HCT116 (cell line): ENCODE data around the gene SIDT1. TPM values are rescaled to one million over a fixed set of nuclear protein-coding genes. Genes with fewer than 3 reads are reported as not detected.

Experiments
- ATAC-seq: fragments of 200-7000 bp; cut with Tn5 transposase; 2 replicates; pipeline ENCODE4 v1.9.1; 2020; ENCODE audit warnings: mild to moderate bottlenecking, moderate library complexity
- BruUV-seq: library from RNA; stranded (reverse); fragments of 400-500 nt; replicated peaks from 2 replicates; lab custom pipeline; 2021; lab: Mats Ljungman, UMichigan
- CTCF ChIA-PET: fragments of 300-600 bp; sonication (Branson Sonifier 250); formaldehyde crosslinking; loops from one replicate; lab custom pipeline; 2021; ENCODE audit warnings: antibody characterized with exemption; lab: Charles Lee
- POLR2A ChIA-PET: fragments of 300-600, 350-600 bp; sonication (Branson Sonifier 250); formaldehyde crosslinking; loops from one replicate; lab custom pipeline; 2021; ENCODE audit warnings: antibody characterized with exemption; lab: Charles Lee
- RAD21 ChIA-PET, 2 experiments: fragments of 300-600 bp; sonication (Branson Sonifier 250); formaldehyde crosslinking; loops; one replicate each; lab custom pipeline; 2023; ENCODE audit warnings: low total read pairs in 2 of 2; ENCODE audit not compliant: uncharacterized antibody in 2 of 2, unreplicated experiment in 2 of 2, low non-redundant PET in 1 of 2; lab: Charles Lee
- DNase-seq: peaks from one replicate; pipeline ENCODE4 v3.0.0-alpha.2; 2010; ENCODE audit warnings: low read depth, low spot score
- H2AFZ ChIP-seq: fragments of 200-600 bp; shearing (Covaris generic), sonication (generic); 2 replicates; pipeline ENCODE4 v1.6.1; 2017; ENCODE audit warnings: low read depth, mixed run types, mixed read lengths, antibody characterized with exemption, low read length; ENCODE audit not compliant: poor library complexity, severe bottlenecking
- H3K27ac ChIP-seq: 2 replicates; pipeline ENCODE4 v1.5.1; 2012; ENCODE audit warnings: low read depth, low read length
- H3K27me3 ChIP-seq: fragments of 200-600 bp; sonication (generic); 2 replicates; pipeline ENCODE4 v1.6.1; 2016; ENCODE audit warnings: mixed run types, low read length, mixed read lengths; ENCODE audit not compliant: insufficient read depth
- H3K36me3 ChIP-seq, 2 experiments: fragments of 200-500 bp in 1 of 2; fragments of 200-600 bp in 1 of 2; sonication (Bioruptor generic) in 1 of 2; sonication (generic) in 1 of 2; 2 replicates each; pipeline versions ENCODE4 v1.5.1 to v1.6.1; 2014 to 2016; ENCODE audit warnings: low read length in 2 of 2, inconsistent platforms in 1 of 2, mixed read lengths in 1 of 2, mixed run types in 1 of 2; ENCODE audit not compliant: insufficient read depth in 2 of 2, control insufficient read depth in 1 of 2
- H3K4me1 ChIP-seq, 2 experiments: fragments of 200-600 bp in 1 of 2; sonication (generic) in 1 of 2; 2 replicates each; pipeline versions ENCODE4 v1.5.1 to v1.6.1; 2012 to 2017; ENCODE audit warnings: low read length in 2 of 2, inconsistent platforms in 1 of 2, mild to moderate bottlenecking in 1 of 2, mixed read lengths in 1 of 2, mixed run types in 1 of 2, moderate library complexity in 1 of 2; ENCODE audit not compliant: insufficient read depth in 2 of 2, control insufficient read depth in 1 of 2
- H3K4me2 ChIP-seq: fragments of 200-600 bp; sonication (generic); 2 replicates; pipeline ENCODE4 v1.6.1; 2017; ENCODE audit warnings: mixed run types, low read length, mixed read lengths
- H3K4me3 ChIP-seq, 2 experiments: fragments of 200-600 bp in 1 of 2; sonication (generic) in 1 of 2; replicated peaks in 1 of 2; 2 replicates each; pipeline ENCODE4 v1.5.1; 2011 to 2016; ENCODE audit warnings: low read length in 2 of 2, control low read depth in 1 of 2, low read depth in 1 of 2, mild to moderate bottlenecking in 1 of 2, mixed read lengths in 1 of 2, mixed run types in 1 of 2
- H3K79me2 ChIP-seq: fragments of 200-600 bp; sonication (generic); 2 replicates; pipeline ENCODE4 v1.6.1; 2017; ENCODE audit warnings: mild to moderate bottlenecking, mixed run types, low read length, moderate library complexity, mixed read lengths; ENCODE audit not compliant: insufficient read depth
- H3K9ac ChIP-seq: fragments of 200-600 bp; sonication (generic); 2 replicates; pipeline ENCODE4 v1.6.1; 2016; ENCODE audit warnings: low read length, mixed read lengths
- H3K9me2 ChIP-seq: fragments of 200-600 bp; sonication (generic), shearing (Covaris generic); 2 replicates; pipeline ENCODE4 v1.6.1; 2017; ENCODE audit warnings: mixed run types, mild to moderate bottlenecking, moderate library complexity; ENCODE audit not compliant: insufficient read depth
- H3K9me3 ChIP-seq, 2 experiments: fragments of 200-500 bp in 1 of 2; fragments of 200-600 bp in 1 of 2; sonication (Bioruptor generic) in 1 of 2; sonication (generic) in 1 of 2; 2 replicates each; pipeline ENCODE4 v1.6.1; 2014 to 2017; ENCODE audit warnings: low read length in 2 of 2, mixed read lengths in 2 of 2, inconsistent platforms in 1 of 2, low read depth in 1 of 2, mild to moderate bottlenecking in 1 of 2, mixed run types in 1 of 2, moderate library complexity in 1 of 2; ENCODE audit not compliant: control insufficient read depth in 1 of 2, insufficient read depth in 1 of 2
- H4K20me1 ChIP-seq: fragments of 200-600 bp; sonication (generic), shearing (Covaris generic); 2 replicates; pipeline ENCODE4 v1.6.1; 2017; ENCODE audit warnings: mixed run types, mild to moderate bottlenecking, moderate library complexity; ENCODE audit not compliant: insufficient read depth
- ELF1 ChIP-seq: IDR thresholded peaks from 2 replicates; pipeline ENCODE4 v1.6.1; 2012; ENCODE audit warnings: low read depth, borderline replicate concordance
- EZH2 ChIP-seq: fragments of 200-600 bp; sonication (generic); IDR thresholded peaks from 2 replicates; pipeline ENCODE4 v1.6.1; 2017; ENCODE audit warnings: antibody characterized with exemption, mixed run types
- JUND ChIP-seq: IDR thresholded peaks from 2 replicates; pipeline ENCODE4 v1.6.1; 2012
- MAX ChIP-seq: IDR thresholded peaks from 2 replicates; pipeline ENCODE4 v1.6.1; 2012
- POLR2A ChIP-seq: IDR thresholded peaks from 2 replicates; pipeline ENCODE4 v1.7.0; 2011; ENCODE audit warnings: borderline replicate concordance; ENCODE audit not compliant: insufficient read depth, insufficient read length; ENCODE audit errors: extremely low read depth
- POLR2AphosphoS5 ChIP-seq: IDR thresholded peaks from 2 replicates; pipeline ENCODE4 v1.6.1; 2011; ENCODE audit warnings: mild to moderate bottlenecking, low read depth, low read length, moderate library complexity
- REST ChIP-seq: IDR thresholded peaks from 2 replicates; pipeline ENCODE4 v1.6.1; 2012; ENCODE audit warnings: low read depth
- SRF ChIP-seq: IDR thresholded peaks from 2 replicates; pipeline ENCODE4 v1.6.1; 2012; ENCODE audit warnings: low read depth
- TCF7L2 ChIP-seq: IDR thresholded peaks from 2 replicates; pipeline ENCODE4 v1.7.0; 2011; ENCODE audit warnings: borderline replicate concordance, inconsistent platforms; ENCODE audit not compliant: insufficient read depth, insufficient read length; ENCODE audit errors: extremely low read depth
- ZFX ChIP-seq: fragments of 450-650 bp; IDR thresholded peaks from 2 replicates; pipeline ENCODE4 v1.6.1; 2017
- ZNF274 ChIP-seq: fragments of 200-500 bp; sonication (Bioruptor generic); IDR thresholded peaks from 2 replicates; pipeline ENCODE4 v1.6.1; 2014; ENCODE audit warnings: mild to moderate bottlenecking, low read depth, low read length, inconsistent platforms
- intact Hi-C: fragments of 100-400 bp; cut with micrococcal nuclease; formaldehyde crosslinking; loops from 2 replicates; pipeline ENCODE4 v1.10.0; 2022
- total RNA-seq: library from RNA; stranded (reverse); gene quantifications from one replicate; pipeline ENCODE4 v1.2.1, GENCODE V29; 2021; ENCODE audit not compliant: unreplicated experiment

SIDT1 gene
- total RNA-seq, 1 experiment from 2014 or later, result not detected

DNA sequence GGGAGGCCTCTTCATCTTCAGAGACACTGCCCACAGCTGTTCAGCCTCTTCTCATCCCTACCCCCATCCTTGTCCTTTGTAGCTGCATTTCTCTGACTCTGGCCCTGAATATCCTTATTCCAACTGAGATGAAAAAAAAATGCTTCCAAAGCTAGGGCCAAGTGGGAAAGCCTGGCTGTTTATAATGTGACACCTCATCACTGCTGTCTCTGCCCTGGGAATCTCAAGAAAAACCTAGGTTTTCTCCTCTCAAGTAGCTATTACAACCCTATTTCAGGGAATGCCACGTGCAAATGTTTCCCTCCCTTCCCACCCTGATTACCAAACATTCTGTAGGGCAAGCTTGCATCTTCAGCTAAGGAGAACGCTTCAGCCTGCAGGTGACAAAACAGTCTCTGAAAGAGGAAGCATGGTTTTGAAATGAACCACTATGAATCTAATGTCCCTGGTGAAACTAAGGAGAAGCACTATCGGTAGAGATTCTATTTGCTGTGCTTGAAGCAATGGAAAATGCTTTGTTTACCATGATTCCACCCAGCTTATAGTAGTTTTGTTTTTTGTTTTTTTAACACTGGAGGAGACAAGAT lies 98.7 kb downstream of the SIDT1 start:
- Histone ChIP-seq H3K27ac (no peak overlapping the region), H3K9ac (no peak overlapping the region), H3K4me2 (no peak overlapping the region), H3K4me3 (no peak overlapping the region), H3K36me3 (no peaks in the 10 kb centered on the region), H2AFZ (no peak overlapping the region), H3K27me3 (no peaks in the 10 kb centered on the region), H4K20me1 (no peaks in the 10 kb centered on the region), H3K4me1 (peaks cover 0 to 9% of the 10 kb centered on the region in 2 experiments; a peak in 1 of 4 replicates), H3K79me2 (no peaks in the 10 kb centered on the region), H3K9me3 (no peaks in the 10 kb centered on the region), H3K9me2 (no peaks in the 10 kb centered on the region)
- BruUV-seq, result no TSS peak
- ChIA-PET RAD21 (no interaction called here), CTCF (interaction anchor here (0.8 to 2.0 kb wide), 2 partner anchors 53 to 114 kb away, joined by 3 to 4 read pairs; no protein-coding TSS in a partner anchor), POLR2A (no interaction called here)
- ATAC-seq (no peak), DNase-seq (no peak)
- intact Hi-C loops, result no loop called here
- TF ChIP-seq POLR2A (no peak), POLR2AphosphoS5 (no peak)

DNA sequence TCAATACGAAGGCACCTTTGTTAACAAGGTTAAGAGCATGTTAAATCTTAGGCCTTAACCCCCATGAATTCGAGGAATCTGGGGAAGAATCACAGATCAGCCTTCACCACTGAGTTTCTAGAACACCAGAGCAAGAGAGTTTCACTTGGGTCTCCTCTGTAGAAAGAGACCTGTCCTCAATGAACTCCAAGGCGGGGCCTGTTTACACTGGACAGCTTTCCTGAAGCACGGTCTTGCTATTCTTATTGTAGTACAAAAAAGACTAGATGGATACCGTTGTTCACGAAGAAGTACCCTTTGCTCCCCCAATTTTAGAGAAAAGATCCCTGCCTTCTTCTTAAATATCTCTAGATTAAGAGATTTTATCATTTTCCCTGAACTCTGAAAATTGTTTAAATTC lies 99.2 kb downstream of the SIDT1 start:
- H3K4me2 ChIP-seq, result no peak overlapping the region
- no peak overlapping the region for H3K9ac ChIP-seq
- H3K79me2 ChIP-seq, result no peaks in the 10 kb centered on the region
- no TSS peak for BruUV-seq
- no peaks in the 10 kb centered on the region for H3K9me3 ChIP-seq
- no peaks in the 10 kb centered on the region for H3K9me2 ChIP-seq
- no peak overlapping the region for H3K4me3 ChIP-seq
- H2AFZ ChIP-seq, result no peak overlapping the region
- peaks cover 0 to 6% of the 10 kb centered on the region in 2 experiments; a peak in 1 of 4 replicates for H3K4me1 ChIP-seq
- DNase-seq, result no peak
- CTCF ChIA-PET, result interaction anchor here (2.0 kb wide), 1 partner anchor 54 kb away, joined by 4 read pairs; no protein-coding TSS in a partner anchor
- RAD21 ChIA-PET, result no interaction called here
- intact Hi-C loops, result no loop called here
- H3K27ac ChIP-seq, result no peak overlapping the region
- no peaks in the 10 kb centered on the region for H3K27me3 ChIP-seq
- POLR2A ChIA-PET, result no interaction called here
- H4K20me1 ChIP-seq, result no peaks in the 10 kb centered on the region
- ATAC-seq, result no peak
- no peaks in the 10 kb centered on the region for H3K36me3 ChIP-seq
- no peak for TF ChIP-seq POLR2A
- TF ChIP-seq POLR2AphosphoS5, result no peak
- TF ChIP-seq ELF1, result no peak
- TF ChIP-seq SRF, result no peak
- no peak for TF ChIP-seq ZFX
- TF ChIP-seq REST, result no peak
- no peak for TF ChIP-seq ZNF274
- no peak for TF ChIP-seq EZH2
- TF ChIP-seq JUND, result no peak
- TF ChIP-seq MAX, result no peak
- TF ChIP-seq TCF7L2, result no peak
